Measurements from ENCODE around the gene PTPN2.

GRCh38 chr18:12825230-12825629 is 58.8 kb downstream of the PTPN2 start:
- no peak for TF ChIP-seq CTCF (conservative IDR thresholded peaks at IDR 0.05; ENCODE audit: low read depth, low read length)
- no peak for TF ChIP-seq EZH2phosphoT487 (IDR thresholded peaks at IDR 0.05; ENCODE audit: borderline replicate concordance, low read length)
